Ovary (tissue), 9 donors: Measurements from ENCODE around the gene PROB1. TPM values are rescaled to one million over a fixed set of nuclear protein-coding genes. Genes with fewer than 3 reads are reported as not detected.

Experiments
- DNase-seq, 5 donors: peaks; one replicate each; pipeline ENCODE4 v3.0.0-alpha.2; 2019 to 2020
- H3K27ac ChIP-seq, 2 donors: fragments of 200-600 bp; one replicate each; pipeline versions ENCODE4 v1.5.1 to v1.8.0; 2019 to 2022
- H3K27me3 ChIP-seq: fragments of 200-600 bp; one replicate; pipeline ENCODE4 v1.8.0; 2022
- H3K36me3 ChIP-seq: fragments of 200-600 bp; sonication (generic); one replicate; pipeline ENCODE4 v1.5.1; 2019
- H3K4me1 ChIP-seq: one replicate; pipeline ENCODE4 v1.8.1; 2013; ENCODE audit warnings: mild to moderate bottlenecking, moderate library complexity; ENCODE audit not compliant: insufficient read depth
- H3K4me3 ChIP-seq: fragments of 200-600 bp; sonication (generic); one replicate; pipeline ENCODE4 v1.5.1; 2017
- H3K9me3 ChIP-seq, 2 donors: fragments of 200-600 bp in 1 of 2; sonication (generic) in 1 of 2; one replicate each; pipeline versions ENCODE4 v1.5.1 to v1.8.1; 2013 to 2019; ENCODE audit warnings: mild to moderate bottlenecking in 1 of 2, moderate library complexity in 1 of 2
- CTCF ChIP-seq, 3 donors: fragments of 450-650 bp in 2 of 3; fragments of 200-600 bp in 1 of 3; IDR thresholded peaks; one replicate each; pipeline versions ENCODE4 v1.5.1 to v1.8.0; 2016 to 2022; ENCODE audit warnings: antibody characterized with exemption in 3 of 3, mild to moderate bottlenecking in 1 of 3
- EP300 ChIP-seq: sonication (generic); formaldehyde crosslinking; IDR thresholded peaks from one replicate; pipeline ENCODE4 v1.6.1; 2017; ENCODE audit warnings: antibody characterized with exemption
- POLR2A ChIP-seq: fragments of 450-650 bp; IDR thresholded peaks from one replicate; pipeline ENCODE4 v1.6.1; 2017; ENCODE audit warnings: antibody characterized with exemption, mild to moderate bottlenecking, moderate library complexity
- WGBS, 3 donors: extraction: QIAGEN DNeasy Blood & Tissue Kit in 1 of 3; methylation state at CpG; one replicate each; pipeline versions ENCODE4 v1.1.5 to v1.1.7; 2013 to 2017; 5-methylcytosine and 5-hydroxymethylcytosine counted together
- intact Hi-C, 4 donors: fragments of 100-400 bp; cut with DNase I; formaldehyde crosslinking; loops; one replicate each; pipeline versions ENCODE4 v1.11.0 to v1.15.1; 2022 to 2023
- polyA plus RNA-seq, 2 donors: library from polyadenylated mRNA; stranded (reverse); fragments of 200-250 nt in 1 of 2; fragments of 350-450 nt in 1 of 2; fragmentation: Illumina TruSeq in 1 of 2; extraction: RNeasy Lipid Tissue Mini Kit (QIAGEN cat#74804) in 1 of 2; gene quantifications; one replicate each; pipeline ENCODE4 v1.2.3, GENCODE V29; 2013 to 2014
- total RNA-seq, 7 donors: library from RNA; depleted of rRNA in 2 of 7; stranded (reverse); fragments of >200 nt in 2 of 7; fragmentation: NEBNext Ultra II Directional in 3 of 7; extraction: Animal tissue kit (Norgen Biotek cat#: 25700) in 3 of 7; gene quantifications; one replicate each; pipeline versions ENCODE4 v1.1.0 to v1.2.4, GENCODE V29; 2016 to 2023
- donor health status: DM: no; HTN: no; CAD: no; lungs with moderate emphysema.
- donor health status: DM: no; HTN: no; CAD: no.
- donor health status: Bipolar disorder and iron deficiency.
- donor health status: DM: yes; HTN: yes; CAD: no.
- donor health status: DM: no; HTN: no; CAD: no.
- donor health status: DM: yes; HTN: yes; CAD: no.

PROB1 gene
- total and polyA plus RNA-seq, 9 donors = 0.60 to 2.0 (median 1.0) TPM

- H3K27ac ChIP-seq = no peak overlapping the region
- peaks cover 5% of the 10 kb centered on the region for H3K4me1 ChIP-seq
- no peak for DNase-seq
- WGBS, 3 donors = 65 to 79% (median 73%) methylated on average over 8 of the region's 8 CpGs
- H3K36me3 ChIP-seq = no peaks in the 10 kb centered on the region
- H3K4me3 ChIP-seq = no peak overlapping the region
- intact Hi-C loops = loop anchor here in 1 of 4 donors (5.0 kb wide), 1 partner anchor 102 kb away; no protein-coding TSS in a partner anchor
- H3K27me3 ChIP-seq = no peaks in the 10 kb centered on the region
- TF ChIP-seq CTCF (IDR thresholded peaks at IDR 0.05) (no peak), EP300 (no peak), POLR2A (no peak)
- H3K9me3 ChIP-seq = no peaks in the 10 kb centered on the region
Observed at GRCh38 chr5:139415221-139415861, 20.4 kb upstream of the PROB1 start.

GRCh38 chr5:139414581-139415130 is 19.8 kb upstream of the PROB1 start:
- Histone ChIP-seq H3K36me3 (no peaks in the 10 kb centered on the region), H3K9me3 (no peaks in the 10 kb centered on the region), H3K4me1 (peaks cover 5% of the 10 kb centered on the region), H3K27ac (no peak overlapping the region), H3K4me3 (no peak overlapping the region), H3K27me3 (no peaks in the 10 kb centered on the region)
- no peak for DNase-seq
- 66 to 81% (median 79%) methylated on average over 9 of the region's 9 CpGs for WGBS, 3 donors
- TF ChIP-seq POLR2A (no peak), EP300 (no peak), CTCF (IDR thresholded peaks at IDR 0.05) (no peak)
- intact Hi-C loops = loop anchor here in 1 of 4 donors (5.0 kb wide), 1 partner anchor 103 kb away; no protein-coding TSS in a partner anchor

- H3K27me3 ChIP-seq = no peaks in the 10 kb centered on the region
- TF ChIP-seq CTCF (IDR thresholded peaks at IDR 0.05) (no peak), EP300 (no peak), POLR2A (no peak)
- no peak for DNase-seq
- H3K27ac ChIP-seq = no peak overlapping the region
- WGBS, 3 donors = 81 to 85% (median 82%) methylated on average over 6 of the region's 6 CpGs
- no peak overlapping the region for H3K4me3 ChIP-seq
- H3K4me1 ChIP-seq = peaks cover 5% of the 10 kb centered on the region
- no peaks in the 10 kb centered on the region for H3K36me3 ChIP-seq
- no peaks in the 10 kb centered on the region for H3K9me3 ChIP-seq
- intact Hi-C loops = no loop called here
Observed at GRCh38 chr5:139413963-139414362, 19.1 kb upstream of the PROB1 start.

- no peaks in the 10 kb centered on the region for H3K27me3 ChIP-seq
- no peaks in the 10 kb centered on the region for H3K36me3 ChIP-seq
- H3K27ac ChIP-seq = no peak overlapping the region
- H3K9me3 ChIP-seq = no peaks in the 10 kb centered on the region
- H3K4me1 ChIP-seq = peaks cover 5% of the 10 kb centered on the region
- no peak for DNase-seq
- TF ChIP-seq POLR2A (no peak), EP300 (no peak), CTCF (IDR thresholded peaks at IDR 0.05) (no peak)
- 96 to 98% (median 96%) methylated on average over 6 of the region's 6 CpGs for WGBS, 3 donors
- intact Hi-C loops = no loop called here
- H3K4me3 ChIP-seq = no peak overlapping the region
Observed at GRCh38 chr5:139413153-139413552, 18.2 kb upstream of the PROB1 start.
